ENCODE data around the gene LRCH1. TPM values are rescaled to one million over a fixed set of nuclear protein-coding genes. Genes with fewer than 3 reads are reported as not detected.

The LRCH1 gene
- total RNA-seq, 4 donors from 2014 or later = 54.3 to 72.2 (median 57.4) TPM

- WGBS, 2 donors (ENCODE audit: low coverage in 1 of 2) = 83 to 95% methylated on average over 3 to 4 of the region's 4 CpGs
- ATAC-seq = no peak
- Histone ChIP-seq H3K27me3 (no peaks in the 10 kb centered on the region), H3K27ac (peak overlapping the region; percentile 49 to 75 (median 62)), H3K4me3 (no peak overlapping the region), H3K4me1 (peaks cover 38 to 100% (median 41%) of the 10 kb centered on the region in 3 donors), H3K9me3 (no peaks in the 10 kb centered on the region), H3K36me3 (no peaks in the 10 kb centered on the region)
- TF ChIP-seq POLR2A (IDR thresholded peaks at IDR 0.05) (no peak), CTCF (IDR thresholded peaks at IDR 0.05) (no peak), EP300 (IDR thresholded peaks at IDR 0.05) (no peak)
Measured at GRCh38 chr13:46642254-46642653, 89.3 kb downstream of the LRCH1 start.

GRCh38 chr13:46643165-46643777 lies 90.3 kb downstream of the LRCH1 start:
- Histone ChIP-seq H3K4me3 (no peak overlapping the region), H3K36me3 (no peaks in the 10 kb centered on the region), H3K27me3 (no peaks in the 10 kb centered on the region), H3K27ac (peak overlapping the region; percentile 43 to 75 (median 58)), H3K4me1 (peaks cover 36 to 100% (median 41%) of the 10 kb centered on the region in 3 donors), H3K9me3 (no peaks in the 10 kb centered on the region)
- TF ChIP-seq POLR2AphosphoS5 (IDR thresholded peaks at IDR 0.05) (no peak), POLR2A (IDR thresholded peaks at IDR 0.05) (no peak), EP300 (IDR thresholded peaks at IDR 0.05) (no peak), CTCF (IDR thresholded peaks at IDR 0.05) (no peak)
- 36 to 53% methylated on average over 3 to 5 of the region's 5 CpGs for WGBS, 2 donors (ENCODE audit: low coverage in 1 of 2)
- ATAC-seq = no peak

- no peak for TF ChIP-seq EP300 (IDR thresholded peaks at IDR 0.05)
- TF ChIP-seq CTCF (IDR thresholded peaks at IDR 0.05) = no peak
- TF ChIP-seq POLR2AphosphoS5 (IDR thresholded peaks at IDR 0.05) = no peak
- no peak for TF ChIP-seq POLR2A (IDR thresholded peaks at IDR 0.05)
- peak overlapping the region; percentile 7 to 75 (median 48) for H3K27ac ChIP-seq
- H3K27me3 ChIP-seq = no peaks in the 10 kb centered on the region
- no peaks in the 10 kb centered on the region for H3K9me3 ChIP-seq
- H3K4me3 ChIP-seq = no peak overlapping the region
- no peaks in the 10 kb centered on the region for H3K36me3 ChIP-seq
- peaks cover 24 to 99% (median 35%) of the 10 kb centered on the region in 3 donors for H3K4me1 ChIP-seq
- ATAC-seq = no peak
Measured at GRCh38 chr13:46644816-46645215, 91.8 kb downstream of the LRCH1 start.

- Histone ChIP-seq H3K9me3 (no peaks in the 10 kb centered on the region), H3K27ac (peak overlapping the region in 1 of 4 donors; percentile 27), H3K36me3 (no peaks in the 10 kb centered on the region), H3K4me3 (no peak overlapping the region), H3K27me3 (no peaks in the 10 kb centered on the region), H3K4me1 (peaks cover 14 to 79% (median 22%) of the 10 kb centered on the region in 3 donors)
- 72 to 73% methylated on average over 3 to 7 of the region's 7 CpGs for WGBS, 2 donors (ENCODE audit: low coverage in 1 of 2)
- ATAC-seq = no peak
- no peak for TF ChIP-seq CTCF (IDR thresholded peaks at IDR 0.05)
- no peak for TF ChIP-seq POLR2AphosphoS5 (IDR thresholded peaks at IDR 0.05)
- TF ChIP-seq EP300 (IDR thresholded peaks at IDR 0.05) = no peak
- no peak for TF ChIP-seq POLR2A (IDR thresholded peaks at IDR 0.05)
Measured at GRCh38 chr13:46647512-46648065, 94.6 kb downstream of the LRCH1 start.

- 80 to 84% methylated on average over 2 to 4 of the region's 4 CpGs for WGBS, 2 donors (ENCODE audit: low coverage in 1 of 2)
- TF ChIP-seq CTCF (IDR thresholded peaks at IDR 0.05) = no peak
- no peak for TF ChIP-seq POLR2A (IDR thresholded peaks at IDR 0.05)
- no peak for TF ChIP-seq POLR2AphosphoS5 (IDR thresholded peaks at IDR 0.05)
- TF ChIP-seq EP300 (IDR thresholded peaks at IDR 0.05) = no peak
- no peaks in the 10 kb centered on the region for H3K27me3 ChIP-seq
- no peaks in the 10 kb centered on the region for H3K9me3 ChIP-seq
- peak; percentile 22 for ATAC-seq
- no peak overlapping the region for H3K4me3 ChIP-seq
- H3K36me3 ChIP-seq = no peaks in the 10 kb centered on the region
- peaks cover 8 to 73% (median 18%) of the 10 kb centered on the region in 3 donors for H3K4me1 ChIP-seq
- peak overlapping the region in 1 of 4 donors; percentile 27 for H3K27ac ChIP-seq
Measured at GRCh38 chr13:46648166-46648607, 95.2 kb downstream of the LRCH1 start.
